A549 (cell line): ENCODE results near the gene KEAP1.

ENCODE experiments used
- CBX2 ChIP-seq: fragments of 200-600 bp; sonication (generic); IDR thresholded peaks from 2 replicates; pipeline ENCODE4 v1.6.1; 2016; ENCODE audit warnings: low read depth, mild to moderate bottlenecking, borderline replicate concordance
- CHD2 ChIP-seq: fragments of 150-350 bp; IDR thresholded peaks from 2 replicates; pipeline ENCODE4 v1.6.1; 2014; ENCODE audit warnings: low read length; ENCODE audit not compliant: partially characterized antibody
- CTCF ChIP-seq: fragments of >200 bp; sonication (Bioruptor Twin); formaldehyde crosslinking; IDR thresholded peaks from 3 replicates; pipeline ENCODE4 v1.5.1; 2016
- EP300 ChIP-seq, 2 experiments: fragments of >200 bp; sonication (Bioruptor Twin); formaldehyde crosslinking; IDR thresholded peaks; 2 replicates in 1 of 2; 3 replicates in 1 of 2; pipeline ENCODE4 v1.6.1; 2016 to 2017
- ESRRA ChIP-seq: fragments of 150-350 bp; IDR thresholded peaks from 2 replicates; pipeline ENCODE4 v1.6.1; 2014; ENCODE audit warnings: mild to moderate bottlenecking, low read length, borderline replicate concordance
- JUN ChIP-seq, 2 experiments: fragments of >200 bp; sonication (Bioruptor Twin); formaldehyde crosslinking; IDR thresholded peaks; 2 replicates in 1 of 2; 3 replicates in 1 of 2; pipeline ENCODE4 v1.6.1; 2016 to 2017
- KDM1A ChIP-seq: fragments of 200-600 bp; sonication (generic); IDR thresholded peaks from 2 replicates; pipeline ENCODE4 v1.6.1; 2016; ENCODE audit warnings: low read depth, mild to moderate bottlenecking
- MYC ChIP-seq: IDR thresholded peaks from 2 replicates; pipeline ENCODE4 v1.6.1; 2012; ENCODE audit warnings: mild to moderate bottlenecking, inconsistent platforms, low read length, improper control_type of control experiment, borderline replicate concordance
- POLR2A ChIP-seq: IDR thresholded peaks from 2 replicates; pipeline ENCODE4 v1.6.1; 2012; ENCODE audit warnings: mild to moderate bottlenecking, low read length
- POLR2AphosphoS2 ChIP-seq: conservative IDR thresholded peaks from 2 replicates; pipeline ENCODE4 v1.6.1; 2012; ENCODE audit warnings: low read length, improper control_type of control experiment, inconsistent platforms
- RNF2 ChIP-seq: fragments of 200-600 bp; sonication (generic); IDR thresholded peaks from 2 replicates; pipeline ENCODE4 v1.6.1; 2016; ENCODE audit warnings: low read depth, mild to moderate bottlenecking, antibody characterized with exemption, moderate library complexity, borderline replicate concordance
- TF ChIP-seq, protein P1 (sequence below): fragments of 450-650 bp; IDR thresholded peaks from 2 replicates; pipeline ENCODE4 v1.6.1; 2014; ENCODE audit warnings: antibody characterized with exemption

GRCh38 chr19:10552510-10553053 is 49.4 kb upstream of the KEAP1 start:
- TF ChIP-seq CTCF (no peak), POLR2A (no peak), KDM1A (no peak), CHD2 (no peak), JUN (IDR thresholded peaks at IDR 0.05) (no peak), ESRRA (no peak), EP300 (IDR thresholded peaks at IDR 0.05) (no peak), MYC (no peak), RNF2 (no peak), CBX2 (no peak), POLR2AphosphoS2 (no peak)
- TF ChIP-seq, protein P1, sequence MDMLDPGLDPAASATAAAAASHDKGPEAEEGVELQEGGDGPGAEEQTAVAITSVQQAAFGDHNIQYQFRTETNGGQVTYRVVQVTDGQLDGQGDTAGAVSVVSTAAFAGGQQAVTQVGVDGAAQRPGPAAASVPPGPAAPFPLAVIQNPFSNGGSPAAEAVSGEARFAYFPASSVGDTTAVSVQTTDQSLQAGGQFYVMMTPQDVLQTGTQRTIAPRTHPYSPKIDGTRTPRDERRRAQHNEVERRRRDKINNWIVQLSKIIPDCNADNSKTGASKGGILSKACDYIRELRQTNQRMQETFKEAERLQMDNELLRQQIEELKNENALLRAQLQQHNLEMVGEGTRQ = peak; percentile 71
